HepG2 (cell line): ENCODE data around the gene TGFBR1. TPM values are rescaled to one million over a fixed set of nuclear protein-coding genes. Genes with fewer than 3 reads are reported as not detected.

ENCODE experiments used
- ATAC-seq: fragments of 200-7000 bp; cut with Tn5 transposase; 3 replicates; pipeline ENCODE4 v1.9.1; 2020; ENCODE audit warnings: mild to moderate bottlenecking, moderate library complexity
- BruUV-seq: library from RNA; stranded (reverse); fragments of 400-500 nt; replicated peaks from 2 replicates; lab custom pipeline; 2021; lab: Mats Ljungman, UMichigan
- CTCF ChIA-PET: fragments of 300-600 bp; formaldehyde crosslinking; extraction: SDS; loops from one replicate; lab custom pipeline; 2021; ENCODE audit warnings: low total read pairs, inconsistent platforms, low intra/inter-chr PET ratio; lab: Yijun Ruan, JAX
- POLR2A ChIA-PET: fragments of 350-600 bp; sonication (Branson Sonifier 250); formaldehyde crosslinking; loops from one replicate; lab custom pipeline; 2020; ENCODE audit warnings: antibody characterized with exemption, inconsistent platforms; lab: Yijun Ruan, JAX
- DNase-seq: peaks from one replicate; pipeline ENCODE4 v3.0.0-alpha.2; 2015; ENCODE audit warnings: low spot score
- FAIRE-seq: peaks from 3 replicates; lab custom pipeline; 2011; peaks lifted over from hg19 to GRCh38; lab: Jason Lieb, UNC
- H2AFZ ChIP-seq: one replicate; pipeline ENCODE4 v1.6.1; 2011; ENCODE audit warnings: low read length, inconsistent platforms
- H3K27ac ChIP-seq: fragments of 300-600 bp; 3 replicates; pipeline ENCODE4 v1.8.0; 2011; ENCODE audit warnings: mixed run types, mild to moderate bottlenecking, mixed read lengths, low read length, inconsistent platforms; ENCODE audit not compliant: insufficient read depth; ENCODE audit errors: extremely low read length
- H3K27me3 ChIP-seq, 2 experiments: fragments of 200-600 bp in 1 of 2; 2 replicates in 1 of 2; 3 replicates in 1 of 2; pipeline versions ENCODE4 v1.6.0 to v1.8.0; 2011; ENCODE audit warnings: low read length in 2 of 2, mild to moderate bottlenecking in 2 of 2, moderate library complexity in 2 of 2, inconsistent platforms in 1 of 2; ENCODE audit not compliant: insufficient read depth in 2 of 2, control insufficient read depth in 1 of 2
- H3K36me3 ChIP-seq, 2 experiments: fragments of 200-600 bp in 1 of 2; replicated peaks in 1 of 2; 2 replicates in 1 of 2; 3 replicates in 1 of 2; pipeline versions ENCODE4 v1.5.1 to v1.8.0; 2011; ENCODE audit warnings: low read length in 2 of 2, inconsistent platforms in 1 of 2; ENCODE audit not compliant: insufficient read depth in 2 of 2, control insufficient read depth in 1 of 2
- H3K4me1 ChIP-seq: 2 replicates; pipeline ENCODE4 v1.5.1; 2012; ENCODE audit warnings: low read length, inconsistent platforms; ENCODE audit not compliant: insufficient read depth
- H3K4me2 ChIP-seq: 2 replicates; pipeline ENCODE4 v1.6.0; 2011; ENCODE audit warnings: low read depth, low read length, inconsistent platforms
- H3K4me3 ChIP-seq, 3 experiments: fragments of 200-600 bp in 1 of 3; sonication (generic), shearing (Covaris generic) in 1 of 3; replicated peaks in 1 of 3; 2 replicates each; pipeline ENCODE4 v1.5.1; 2011 to 2016; ENCODE audit warnings: low read length in 3 of 3, inconsistent platforms in 2 of 3, low read depth in 2 of 3, mild to moderate bottlenecking in 2 of 3, control low read depth in 1 of 3, mixed read lengths in 1 of 3; ENCODE audit not compliant: insufficient read depth in 1 of 3
- H3K79me2 ChIP-seq: one replicate; pipeline ENCODE4 v1.6.1; 2011; ENCODE audit warnings: low read length, inconsistent platforms; ENCODE audit not compliant: insufficient read depth
- H3K9ac ChIP-seq: 2 replicates; pipeline ENCODE4 v1.6.0; 2011; ENCODE audit warnings: mild to moderate bottlenecking, low read depth, low read length, inconsistent platforms; ENCODE audit not compliant: insufficient read depth
- H3K9me3 ChIP-seq: 2 replicates; pipeline ENCODE4 v1.5.1; 2012; ENCODE audit warnings: mild to moderate bottlenecking, low read length
- H4K20me1 ChIP-seq: 2 replicates; pipeline ENCODE4 v1.6.0; 2011; ENCODE audit warnings: inconsistent platforms, mild to moderate bottlenecking, low read length, moderate library complexity; ENCODE audit not compliant: insufficient read depth
- GTF2F1 ChIP-seq: fragments of 150-350 bp; IDR thresholded peaks from 2 replicates; pipeline ENCODE4 v1.6.1; 2014; ENCODE audit warnings: low read length
- KLF9 ChIP-seq: IDR thresholded peaks from 2 replicates; pipeline ENCODE4 v1.6.1; 2016; ENCODE audit warnings: low read depth
- MED13 ChIP-seq: sonication (generic); formaldehyde crosslinking; IDR thresholded peaks from 2 replicates; pipeline ENCODE4 v1.5.0; 2020; ENCODE audit warnings: missing genetic modification reagents
- ZNF746 ChIP-seq: sonication (generic); formaldehyde crosslinking; IDR thresholded peaks from 2 replicates; pipeline ENCODE4 v1.8.0; 2022; ENCODE audit warnings: mild to moderate bottlenecking, missing genetic modification reagents
- WGBS: methylation state at CpG from one replicate; pipeline ENCODE4 v1.1.6; 2017; ENCODE audit warnings: low lambda C conversion rate; 5-methylcytosine and 5-hydroxymethylcytosine counted together
- in situ Hi-C: cut with HindIII; loops from 2 replicates; pipeline ENCODE4 v1.10.0; 2017; ENCODE audit warnings: low pct_unique_long_range_greater_than_20kb; ENCODE audit not compliant: extremely low pct_ligation_motif_present
- intact Hi-C: fragments of 100-400 bp; cut with micrococcal nuclease; formaldehyde crosslinking; loops from one replicate; pipeline ENCODE4 v1.10.0; 2022; ENCODE audit not compliant: unreplicated experiment
- polyA plus RNA-seq, 8 experiments: library from polyadenylated mRNA; depleted of rRNA in 3 of 8; stranded (reverse) in 7 of 8; unstranded in 1 of 8; fragments of >200 nt; fragmentation: Illumina TruSeq in 4 of 8; extraction: Trizol in 4 of 8; gene quantifications; 2 replicates each; pipeline versions ENCODE4 v1.2.1 to v1.2.3, GENCODE V29; 2011 to 2016; ENCODE audit warnings: low read depth in 4 of 8, missing spikeins in 1 of 8, mixed read lengths in 1 of 8; ENCODE audit not compliant: insufficient read depth in 1 of 8
- total RNA-seq, 5 experiments: library from RNA; depleted of rRNA; stranded (reverse); fragments of >200 nt; fragmentation: Illumina TruSeq; extraction: Trizol; gene quantifications; 2 replicates each; pipeline ENCODE4 v1.2.3, GENCODE V29; 2016; ENCODE audit warnings: low read depth in 1 of 5
- TF ChIP-seq, protein P1 (sequence below): sonication (generic); formaldehyde crosslinking; IDR thresholded peaks from 2 replicates; pipeline ENCODE4 v1.4.0; 2020; ENCODE audit warnings: mild to moderate bottlenecking, missing genetic modification reagents
- TF ChIP-seq, protein P2 (sequence below): sonication (generic); formaldehyde crosslinking; IDR thresholded peaks from 2 replicates; pipeline ENCODE4 v1.5.0; 2020; ENCODE audit warnings: mild to moderate bottlenecking, missing genetic modification reagents, borderline replicate concordance
- TF ChIP-seq, protein P3 (sequence below): sonication (generic); formaldehyde crosslinking; IDR thresholded peaks from 2 replicates; pipeline ENCODE4 v1.4.0; 2020; ENCODE audit warnings: mild to moderate bottlenecking, missing genetic modification reagents

Gene TGFBR1
- total and polyA plus RNA-seq, 2 of the 13 experiments (the other 11 are each of a cell fraction or from before 2014, with no cell fraction given), result 16.8 to 23.9 TPM

DNA sequence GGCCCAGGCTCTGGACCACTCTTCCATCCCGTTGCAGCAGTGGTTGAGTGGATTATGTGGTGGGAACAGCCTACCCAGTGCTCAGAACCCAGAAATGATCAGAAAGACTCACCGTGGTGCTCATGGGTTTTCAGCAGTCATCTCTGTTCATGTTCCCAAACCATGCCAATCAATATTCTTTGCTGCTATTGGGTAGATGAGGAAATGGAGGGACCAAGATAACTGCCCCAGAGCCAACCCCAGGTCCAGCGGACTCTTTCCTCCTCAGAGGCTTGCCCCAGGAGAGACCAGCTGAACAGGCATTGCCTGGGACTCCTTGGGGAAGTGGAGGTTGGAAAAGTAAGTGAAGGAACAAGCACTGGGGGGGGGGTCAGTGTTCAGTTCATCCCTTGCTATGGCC lies 78.7 kb downstream of the TGFBR1 start:
- no peak overlapping the region for H3K4me2 ChIP-seq
- H3K27ac ChIP-seq, result no peak overlapping the region
- peaks cover 11% of the 10 kb centered on the region for H3K4me1 ChIP-seq
- ChIA-PET POLR2A (interaction anchor here (1.8 kb wide), 1 partner anchor 38 kb away, joined by 5 read pairs; the partner anchor contains the start of genes ALG2 and SEC61B), CTCF (no interaction called here)
- H3K9me3 ChIP-seq, result no peaks in the 10 kb centered on the region
- intact Hi-C loops (loop anchor here (1.0 to 10.0 kb wide), 4 partner anchors 20 to 827 kb away; no protein-coding TSS in a partner anchor), in situ Hi-C loops (loop anchor here (10.0 to 25.0 kb wide), 2 partner anchors 621 to 829 kb away; no protein-coding TSS in a partner anchor)
- FAIRE-seq (no peak), DNase-seq (no peak), ATAC-seq (no peak)
- H2AFZ ChIP-seq, result no peak overlapping the region
- 42% methylated on average over 3 of the region's 3 CpGs for WGBS
- no peaks in the 10 kb centered on the region for H3K79me2 ChIP-seq
- no peaks in the 10 kb centered on the region for H3K36me3 ChIP-seq
- H3K4me3 ChIP-seq, result no peak overlapping the region
- BruUV-seq, result no TSS peak
- no peak overlapping the region for H3K9ac ChIP-seq
- no peaks in the 10 kb centered on the region for H4K20me1 ChIP-seq
- TF ChIP-seq GTF2F1 (no peak), MED13 (CRISPR knock-in tag) (no peak), KLF9 (no peak), ZNF746 (CRISPR knock-in tag) (no peak)
- TF ChIP-seq, protein P1, sequence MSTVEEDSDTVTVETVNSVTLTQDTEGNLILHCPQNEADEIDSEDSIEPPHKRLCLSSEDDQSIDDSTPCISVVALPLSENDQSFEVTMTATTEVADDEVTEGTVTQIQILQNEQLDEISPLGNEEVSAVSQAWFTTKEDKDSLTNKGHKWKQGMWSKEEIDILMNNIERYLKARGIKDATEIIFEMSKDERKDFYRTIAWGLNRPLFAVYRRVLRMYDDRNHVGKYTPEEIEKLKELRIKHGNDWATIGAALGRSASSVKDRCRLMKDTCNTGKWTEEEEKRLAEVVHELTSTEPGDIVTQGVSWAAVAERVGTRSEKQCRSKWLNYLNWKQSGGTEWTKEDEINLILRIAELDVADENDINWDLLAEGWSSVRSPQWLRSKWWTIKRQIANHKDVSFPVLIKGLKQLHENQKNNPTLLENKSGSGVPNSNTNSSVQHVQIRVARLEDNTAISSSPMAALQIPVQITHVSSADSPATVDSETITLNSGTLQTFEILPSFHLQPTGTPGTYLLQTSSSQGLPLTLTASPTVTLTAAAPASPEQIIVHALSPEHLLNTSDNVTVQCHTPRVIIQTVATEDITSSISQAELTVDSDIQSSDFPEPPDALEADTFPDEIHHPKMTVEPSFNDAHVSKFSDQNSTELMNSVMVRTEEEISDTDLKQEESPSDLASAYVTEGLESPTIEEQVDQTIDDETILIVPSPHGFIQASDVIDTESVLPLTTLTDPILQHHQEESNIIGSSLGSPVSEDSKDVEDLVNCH, result no peak
- TF ChIP-seq, protein P2, sequence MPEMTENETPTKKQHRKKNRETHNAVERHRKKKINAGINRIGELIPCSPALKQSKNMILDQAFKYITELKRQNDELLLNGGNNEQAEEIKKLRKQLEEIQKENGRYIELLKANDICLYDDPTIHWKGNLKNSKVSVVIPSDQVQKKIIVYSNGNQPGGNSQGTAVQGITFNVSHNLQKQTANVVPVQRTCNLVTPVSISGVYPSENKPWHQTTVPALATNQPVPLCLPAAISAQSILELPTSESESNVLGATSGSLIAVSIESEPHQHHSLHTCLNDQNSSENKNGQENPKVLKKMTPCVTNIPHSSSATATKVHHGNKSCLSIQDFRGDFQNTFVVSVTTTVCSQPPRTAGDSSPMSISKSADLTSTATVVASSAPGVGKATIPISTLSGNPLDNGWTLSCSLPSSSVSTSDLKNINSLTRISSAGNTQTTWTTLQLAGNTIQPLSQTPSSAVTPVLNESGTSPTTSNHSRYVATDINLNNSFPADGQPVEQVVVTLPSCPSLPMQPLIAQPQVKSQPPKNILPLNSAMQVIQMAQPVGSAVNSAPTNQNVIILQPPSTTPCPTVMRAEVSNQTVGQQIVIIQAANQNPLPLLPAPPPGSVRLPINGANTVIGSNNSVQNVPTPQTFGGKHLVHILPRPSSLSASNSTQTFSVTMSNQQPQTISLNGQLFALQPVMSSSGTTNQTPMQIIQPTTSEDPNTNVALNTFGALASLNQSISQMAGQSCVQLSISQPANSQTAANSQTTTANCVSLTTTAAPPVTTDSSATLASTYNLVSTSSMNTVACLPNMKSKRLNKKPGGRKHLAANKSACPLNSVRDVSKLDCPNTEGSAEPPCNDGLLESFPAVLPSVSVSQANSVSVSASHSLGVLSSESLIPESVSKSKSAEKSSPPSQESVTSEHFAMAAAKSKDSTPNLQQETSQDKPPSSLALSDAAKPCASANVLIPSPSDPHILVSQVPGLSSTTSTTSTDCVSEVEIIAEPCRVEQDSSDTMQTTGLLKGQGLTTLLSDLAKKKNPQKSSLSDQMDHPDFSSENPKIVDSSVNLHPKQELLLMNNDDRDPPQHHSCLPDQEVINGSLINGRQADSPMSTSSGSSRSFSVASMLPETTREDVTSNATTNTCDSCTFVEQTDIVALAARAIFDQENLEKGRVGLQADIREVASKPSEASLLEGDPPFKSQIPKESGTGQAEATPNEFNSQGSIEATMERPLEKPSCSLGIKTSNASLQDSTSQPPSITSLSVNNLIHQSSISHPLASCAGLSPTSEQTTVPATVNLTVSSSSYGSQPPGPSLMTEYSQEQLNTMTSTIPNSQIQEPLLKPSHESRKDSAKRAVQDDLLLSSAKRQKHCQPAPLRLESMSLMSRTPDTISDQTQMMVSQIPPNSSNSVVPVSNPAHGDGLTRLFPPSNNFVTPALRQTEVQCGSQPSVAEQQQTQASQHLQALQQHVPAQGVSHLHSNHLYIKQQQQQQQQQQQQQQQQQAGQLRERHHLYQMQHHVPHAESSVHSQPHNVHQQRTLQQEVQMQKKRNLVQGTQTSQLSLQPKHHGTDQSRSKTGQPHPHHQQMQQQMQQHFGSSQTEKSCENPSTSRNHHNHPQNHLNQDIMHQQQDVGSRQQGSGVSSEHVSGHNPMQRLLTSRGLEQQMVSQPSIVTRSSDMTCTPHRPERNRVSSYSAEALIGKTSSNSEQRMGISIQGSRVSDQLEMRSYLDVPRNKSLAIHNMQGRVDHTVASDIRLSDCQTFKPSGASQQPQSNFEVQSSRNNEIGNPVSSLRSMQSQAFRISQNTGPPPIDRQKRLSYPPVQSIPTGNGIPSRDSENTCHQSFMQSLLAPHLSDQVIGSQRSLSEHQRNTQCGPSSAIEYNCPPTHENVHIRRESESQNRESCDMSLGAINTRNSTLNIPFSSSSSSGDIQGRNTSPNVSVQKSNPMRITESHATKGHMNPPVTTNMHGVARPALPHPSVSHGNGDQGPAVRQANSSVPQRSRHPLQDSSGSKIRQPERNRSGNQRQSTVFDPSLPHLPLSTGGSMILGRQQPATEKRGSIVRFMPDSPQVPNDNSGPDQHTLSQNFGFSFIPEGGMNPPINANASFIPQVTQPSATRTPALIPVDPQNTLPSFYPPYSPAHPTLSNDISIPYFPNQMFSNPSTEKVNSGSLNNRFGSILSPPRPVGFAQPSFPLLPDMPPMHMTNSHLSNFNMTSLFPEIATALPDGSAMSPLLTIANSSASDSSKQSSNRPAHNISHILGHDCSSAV (CRISPR knock-in tag), result no peak
- TF ChIP-seq, protein P3, sequence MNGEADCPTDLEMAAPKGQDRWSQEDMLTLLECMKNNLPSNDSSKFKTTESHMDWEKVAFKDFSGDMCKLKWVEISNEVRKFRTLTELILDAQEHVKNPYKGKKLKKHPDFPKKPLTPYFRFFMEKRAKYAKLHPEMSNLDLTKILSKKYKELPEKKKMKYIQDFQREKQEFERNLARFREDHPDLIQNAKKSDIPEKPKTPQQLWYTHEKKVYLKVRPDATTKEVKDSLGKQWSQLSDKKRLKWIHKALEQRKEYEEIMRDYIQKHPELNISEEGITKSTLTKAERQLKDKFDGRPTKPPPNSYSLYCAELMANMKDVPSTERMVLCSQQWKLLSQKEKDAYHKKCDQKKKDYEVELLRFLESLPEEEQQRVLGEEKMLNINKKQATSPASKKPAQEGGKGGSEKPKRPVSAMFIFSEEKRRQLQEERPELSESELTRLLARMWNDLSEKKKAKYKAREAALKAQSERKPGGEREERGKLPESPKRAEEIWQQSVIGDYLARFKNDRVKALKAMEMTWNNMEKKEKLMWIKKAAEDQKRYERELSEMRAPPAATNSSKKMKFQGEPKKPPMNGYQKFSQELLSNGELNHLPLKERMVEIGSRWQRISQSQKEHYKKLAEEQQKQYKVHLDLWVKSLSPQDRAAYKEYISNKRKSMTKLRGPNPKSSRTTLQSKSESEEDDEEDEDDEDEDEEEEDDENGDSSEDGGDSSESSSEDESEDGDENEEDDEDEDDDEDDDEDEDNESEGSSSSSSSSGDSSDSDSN (CRISPR knock-in tag), result no peak
- H3K27me3 ChIP-seq, result peaks cover 0 to 23% of the 10 kb centered on the region in 2 experiments; a peak in 2 of 5 replicates
